Ovary (tissue), 9 donors: ENCODE data around the gene SLX4IP. TPM values are rescaled to one million over a fixed set of nuclear protein-coding genes. Genes with fewer than 3 reads are reported as not detected.

ENCODE experiments used
- DNase-seq, 5 donors: peaks; one replicate each; pipeline ENCODE4 v3.0.0-alpha.2; 2019 to 2020
- H3K27ac ChIP-seq, 2 donors: fragments of 200-600 bp; one replicate each; pipeline versions ENCODE4 v1.5.1 to v1.8.0; 2019 to 2022
- H3K27me3 ChIP-seq: fragments of 200-600 bp; one replicate; pipeline ENCODE4 v1.8.0; 2022
- H3K36me3 ChIP-seq: fragments of 200-600 bp; sonication (generic); one replicate; pipeline ENCODE4 v1.5.1; 2019
- H3K4me1 ChIP-seq: one replicate; pipeline ENCODE4 v1.8.1; 2013; ENCODE audit warnings: mild to moderate bottlenecking, moderate library complexity; ENCODE audit not compliant: insufficient read depth
- H3K4me3 ChIP-seq: fragments of 200-600 bp; sonication (generic); one replicate; pipeline ENCODE4 v1.5.1; 2017
- H3K9me3 ChIP-seq, 2 donors: fragments of 200-600 bp in 1 of 2; sonication (generic) in 1 of 2; one replicate each; pipeline versions ENCODE4 v1.5.1 to v1.8.1; 2013 to 2019; ENCODE audit warnings: mild to moderate bottlenecking in 1 of 2, moderate library complexity in 1 of 2
- CTCF ChIP-seq, 3 donors: fragments of 450-650 bp in 2 of 3; fragments of 200-600 bp in 1 of 3; IDR thresholded peaks; one replicate each; pipeline versions ENCODE4 v1.5.1 to v1.8.0; 2016 to 2022; ENCODE audit warnings: antibody characterized with exemption in 3 of 3, mild to moderate bottlenecking in 1 of 3
- EP300 ChIP-seq: sonication (generic); formaldehyde crosslinking; IDR thresholded peaks from one replicate; pipeline ENCODE4 v1.6.1; 2017; ENCODE audit warnings: antibody characterized with exemption
- POLR2A ChIP-seq: fragments of 450-650 bp; IDR thresholded peaks from one replicate; pipeline ENCODE4 v1.6.1; 2017; ENCODE audit warnings: antibody characterized with exemption, mild to moderate bottlenecking, moderate library complexity
- WGBS, 3 donors: extraction: QIAGEN DNeasy Blood & Tissue Kit in 1 of 3; methylation state at CpG; one replicate each; pipeline versions ENCODE4 v1.1.5 to v1.1.7; 2013 to 2017; 5-methylcytosine and 5-hydroxymethylcytosine counted together
- intact Hi-C, 4 donors: fragments of 100-400 bp; cut with DNase I; formaldehyde crosslinking; loops; one replicate each; pipeline versions ENCODE4 v1.11.0 to v1.15.1; 2022 to 2023
- polyA plus RNA-seq, 2 donors: library from polyadenylated mRNA; stranded (reverse); fragments of 200-250 nt in 1 of 2; fragments of 350-450 nt in 1 of 2; fragmentation: Illumina TruSeq in 1 of 2; extraction: RNeasy Lipid Tissue Mini Kit (QIAGEN cat#74804) in 1 of 2; gene quantifications; one replicate each; pipeline ENCODE4 v1.2.3, GENCODE V29; 2013 to 2014
- total RNA-seq, 7 donors: library from RNA; depleted of rRNA in 2 of 7; stranded (reverse); fragments of >200 nt in 2 of 7; fragmentation: NEBNext Ultra II Directional in 3 of 7; extraction: Animal tissue kit (Norgen Biotek cat#: 25700) in 3 of 7; gene quantifications; one replicate each; pipeline versions ENCODE4 v1.1.0 to v1.2.4, GENCODE V29; 2016 to 2023
- donor health status: DM: no; HTN: no; CAD: no; lungs with moderate emphysema.
- donor health status: DM: no; HTN: no; CAD: no.
- donor health status: Bipolar disorder and iron deficiency.
- donor health status: DM: yes; HTN: yes; CAD: no.
- donor health status: DM: no; HTN: no; CAD: no.
- donor health status: DM: yes; HTN: yes; CAD: no.

The SLX4IP gene
- total and polyA plus RNA-seq, 9 donors, result 0.98 to 5.1 (median 2.8) TPM

- TF ChIP-seq POLR2A (no peak), EP300 (no peak), CTCF (IDR thresholded peaks at IDR 0.05) (no peak)
- Histone ChIP-seq H3K36me3 (no peaks in the 10 kb centered on the region), H3K4me1 (peaks cover 13% of the 10 kb centered on the region), H3K4me3 (no peak overlapping the region), H3K9me3 (no peaks in the 10 kb centered on the region), H3K27me3 (no peaks in the 10 kb centered on the region), H3K27ac (no peak overlapping the region)
- 64 to 82% (median 77%) methylated on average over 5 of the region's 5 CpGs for WGBS, 3 donors
- intact Hi-C loops, result loop anchor here in 1 of 4 donors (5.0 kb wide), 1 partner anchor 300 kb away; no protein-coding TSS in a partner anchor
- DNase-seq, result no peak
These were observed 67.0 kb downstream of the SLX4IP start for GRCh38 chr20:10502098-10502526.

GRCh38 chr20:10504608-10504993 is 69.5 kb downstream of the SLX4IP start:
- Histone ChIP-seq H3K27ac (no peak overlapping the region), H3K36me3 (no peaks in the 10 kb centered on the region), H3K9me3 (no peaks in the 10 kb centered on the region), H3K4me1 (peaks cover 26% of the 10 kb centered on the region), H3K27me3 (no peaks in the 10 kb centered on the region), H3K4me3 (no peak overlapping the region)
- intact Hi-C loops, result loop anchor here in 1 of 4 donors (5.0 kb wide), 1 partner anchor 302 kb away; no protein-coding TSS in a partner anchor
- TF ChIP-seq EP300 (no peak), CTCF (IDR thresholded peaks at IDR 0.05) (no peak), POLR2A (no peak)
- 77 to 85% (median 84%) methylated on average over 7 of the region's 7 CpGs for WGBS, 3 donors
- no peak for DNase-seq

- H3K36me3 ChIP-seq, result no peaks in the 10 kb centered on the region
- peaks cover 26% of the 10 kb centered on the region for H3K4me1 ChIP-seq
- intact Hi-C loops, result loop anchor here in 1 of 4 donors (5.0 kb wide), 1 partner anchor 303 kb away; no protein-coding TSS in a partner anchor
- WGBS, 3 donors, result 13 to 18% (median 13%) methylated on average over 5 of the region's 5 CpGs
- H3K27ac ChIP-seq, result no peak overlapping the region
- TF ChIP-seq CTCF (IDR thresholded peaks at IDR 0.05) (no peak), POLR2A (no peak), EP300 (no peak)
- H3K4me3 ChIP-seq, result no peak overlapping the region
- H3K27me3 ChIP-seq, result no peaks in the 10 kb centered on the region
- H3K9me3 ChIP-seq, result no peaks in the 10 kb centered on the region
- peak in 2 of 5 donors; percentile 27 to 51 for DNase-seq
These were observed 70.1 kb downstream of the SLX4IP start for GRCh38 chr20:10504994-10505730.

- 11 to 16% (median 12%) methylated on average over 2 of the region's 2 CpGs for WGBS, 3 donors
- H3K27me3 ChIP-seq, result no peaks in the 10 kb centered on the region
- no peaks in the 10 kb centered on the region for H3K36me3 ChIP-seq
- H3K9me3 ChIP-seq, result no peaks in the 10 kb centered on the region
- H3K27ac ChIP-seq, result no peak overlapping the region
- no peak overlapping the region for H3K4me3 ChIP-seq
- TF ChIP-seq POLR2A, result no peak
- TF ChIP-seq EP300, result no peak
- TF ChIP-seq CTCF (IDR thresholded peaks at IDR 0.05), result no peak
- DNase-seq, result no peak
- H3K4me1 ChIP-seq, result peaks cover 26% of the 10 kb centered on the region
- intact Hi-C loops, result no loop called here
These were observed 70.7 kb downstream of the SLX4IP start for GRCh38 chr20:10505827-10506226.
